ENCODE data around the gene TMEM108. TPM values are rescaled to one million over a fixed set of nuclear protein-coding genes. Genes with fewer than 3 reads are reported as not detected.

TMEM108 gene
- total RNA-seq, 1 donor from 2014 or later = 1.3 TPM

DNA sequence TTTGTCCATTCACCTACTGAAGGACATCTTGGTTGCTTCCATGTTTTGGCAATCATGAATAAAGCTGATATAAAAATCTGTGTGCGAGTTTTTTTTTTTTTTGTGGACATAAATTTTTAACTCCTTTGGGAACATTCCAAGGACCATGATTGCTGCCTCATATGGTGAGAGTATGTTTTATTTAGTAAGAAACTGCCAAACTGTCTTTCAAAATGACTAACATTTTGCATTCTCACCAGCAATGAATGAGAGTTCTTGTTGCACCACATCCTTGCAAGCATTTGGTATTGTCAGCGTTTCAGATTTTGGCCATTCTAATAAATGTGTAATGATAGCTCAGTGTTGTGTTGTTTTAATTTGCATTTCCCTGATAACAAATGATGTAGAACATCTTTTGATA is 12.7 kb downstream of the TMEM108 start:
- intact Hi-C loops (cut with DNase I) = no loop called here
- DNase-seq (ENCODE audit: low spot score) = no peak

DNA sequence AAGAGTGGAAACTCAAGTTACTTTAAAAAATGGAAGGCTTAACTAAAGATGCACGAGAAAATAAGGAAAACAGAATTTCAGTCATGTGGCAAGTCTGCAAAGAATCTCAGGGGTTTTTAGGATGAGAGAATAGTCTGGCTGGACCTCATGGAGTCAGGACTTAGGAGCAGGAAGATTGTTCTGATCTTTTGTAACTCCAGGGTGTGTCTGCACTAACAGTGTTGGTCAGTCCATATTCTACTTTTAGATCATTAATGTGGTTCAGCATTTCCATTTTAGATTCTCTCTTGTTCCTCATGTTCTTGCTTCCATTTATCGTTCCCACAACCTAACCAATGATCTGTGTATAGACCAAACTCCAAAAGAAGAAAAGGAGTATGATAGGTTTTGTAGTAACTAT is 15.3 kb downstream of the TMEM108 start:
- intact Hi-C loops (cut with DNase I) = no loop called here
- DNase-seq (ENCODE audit: low spot score) = no peak

DNA sequence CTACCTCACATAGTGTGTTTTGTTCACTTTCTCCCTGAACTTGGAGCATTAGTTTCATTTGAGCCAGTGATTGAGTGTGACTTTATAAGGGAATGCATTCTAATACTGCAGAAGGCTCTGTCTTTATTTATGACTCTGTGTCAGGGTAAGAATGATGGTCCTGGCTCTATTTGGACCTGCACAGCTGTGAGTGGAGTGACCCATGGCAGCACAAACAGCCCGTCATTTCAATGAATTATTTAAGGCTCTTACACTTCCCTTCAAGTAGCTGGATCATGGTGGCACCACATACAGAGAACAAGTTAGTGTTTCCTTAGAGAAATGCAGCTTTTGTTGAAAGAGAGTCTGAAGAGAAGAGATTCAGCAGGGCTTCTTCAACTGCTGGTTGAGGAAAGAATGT is 16.4 kb downstream of the TMEM108 start:
- intact Hi-C loops (cut with DNase I) = no loop called here
- DNase-seq (ENCODE audit: low spot score) = no peak

DNA sequence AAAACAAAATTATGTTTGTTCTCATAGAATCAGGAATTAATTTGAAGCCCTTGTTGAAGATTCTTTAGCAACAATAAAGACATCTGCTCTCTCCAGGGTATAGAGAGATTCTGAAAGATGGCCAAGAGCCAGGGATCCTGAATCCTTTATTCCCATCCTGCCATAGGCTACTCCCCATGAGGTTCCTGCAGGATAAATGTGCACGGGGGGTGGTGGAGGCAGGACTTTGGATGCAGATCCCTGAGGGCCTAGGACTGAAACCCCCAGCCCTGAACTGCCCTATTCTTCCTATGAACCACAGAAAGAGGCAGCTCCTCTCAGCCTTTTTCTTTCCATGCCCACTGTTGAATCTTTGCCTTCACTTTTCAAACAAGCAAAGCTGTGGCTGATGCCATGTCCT is 17.1 kb downstream of the TMEM108 start:
- no peak for DNase-seq (ENCODE audit: low spot score)
- intact Hi-C loops (cut with DNase I) = no loop called here

DNA sequence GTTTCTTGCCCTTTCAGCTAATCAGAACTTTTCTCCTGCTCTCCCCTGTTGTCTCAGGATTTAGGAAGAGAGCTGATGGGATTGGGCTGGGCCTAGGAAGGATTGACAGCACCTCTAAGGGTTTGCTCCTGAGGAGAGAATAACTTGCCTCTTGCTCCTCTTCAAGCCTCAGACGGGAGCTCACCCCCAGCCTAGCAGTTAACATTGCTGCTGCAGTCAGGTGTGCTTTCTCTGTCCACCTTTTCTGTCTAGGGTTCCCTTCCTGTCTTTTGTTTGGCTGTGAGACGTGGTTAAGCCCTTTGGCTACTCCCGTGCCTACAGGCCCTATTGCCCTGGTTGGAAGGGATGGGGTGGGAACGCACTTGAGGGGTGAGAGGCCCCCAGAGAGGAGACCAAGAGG is 20.1 kb downstream of the TMEM108 start:
- DNase-seq (ENCODE audit: low spot score) = no peak
- intact Hi-C loops (cut with DNase I) = no loop called here

DNA sequence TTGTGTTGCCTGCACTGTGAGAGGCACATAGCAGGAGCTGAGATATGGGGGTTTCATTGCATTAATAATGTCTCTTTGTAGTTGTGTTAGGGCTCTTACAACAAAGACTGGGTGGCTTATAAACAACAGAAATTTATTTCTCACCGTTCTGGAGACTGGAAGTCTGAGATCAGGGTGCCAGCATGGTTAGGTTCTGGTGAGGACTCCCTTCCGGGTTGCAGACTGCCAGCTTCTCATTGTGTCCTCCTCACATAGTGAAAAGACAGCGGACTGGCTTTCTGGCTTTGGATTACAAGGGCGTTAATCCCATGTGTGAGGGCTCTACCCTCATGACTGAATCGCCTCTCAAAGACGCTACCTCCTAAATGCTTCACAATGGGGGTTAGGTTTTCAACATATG is 20.6 kb downstream of the TMEM108 start:
- DNase-seq (ENCODE audit: low spot score) = no peak
- intact Hi-C loops (cut with DNase I) = no loop called here

DNA sequence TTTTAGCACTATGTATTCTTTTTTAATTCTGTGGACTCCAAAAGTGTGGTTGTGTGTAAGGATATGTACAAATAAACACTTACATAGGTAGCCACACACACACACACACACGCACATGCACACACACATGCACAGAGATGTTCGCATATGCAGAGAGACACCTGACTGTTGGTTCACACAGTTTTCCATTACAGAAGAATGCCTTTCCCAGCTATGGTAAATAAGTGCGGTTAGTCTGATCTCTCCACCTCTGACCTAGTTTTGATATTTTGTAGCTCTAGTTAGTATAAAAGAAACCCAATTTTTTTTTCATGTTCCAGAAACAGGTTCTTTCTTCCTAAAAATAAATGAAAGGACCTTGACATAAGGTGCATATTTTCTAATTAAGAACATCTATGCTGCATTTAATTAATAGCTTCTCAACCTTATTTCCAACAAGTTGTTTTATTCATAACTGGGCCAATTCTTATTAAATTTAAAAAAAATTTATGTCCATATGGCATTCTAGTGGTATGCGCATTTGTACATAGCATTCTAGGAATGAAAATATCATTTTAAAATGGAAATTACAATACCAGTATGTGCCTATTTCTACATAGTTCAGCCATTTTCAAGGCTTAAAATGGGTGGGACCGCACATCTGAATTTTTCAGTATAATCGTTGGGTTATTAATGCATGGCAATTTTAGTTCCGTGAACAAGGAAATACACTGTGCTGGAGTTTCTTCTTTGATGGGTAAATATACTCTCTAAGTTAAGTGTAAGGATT is 27.2 kb downstream of the TMEM108 start:
- intact Hi-C loops (cut with DNase I) = no loop called here

DNA sequence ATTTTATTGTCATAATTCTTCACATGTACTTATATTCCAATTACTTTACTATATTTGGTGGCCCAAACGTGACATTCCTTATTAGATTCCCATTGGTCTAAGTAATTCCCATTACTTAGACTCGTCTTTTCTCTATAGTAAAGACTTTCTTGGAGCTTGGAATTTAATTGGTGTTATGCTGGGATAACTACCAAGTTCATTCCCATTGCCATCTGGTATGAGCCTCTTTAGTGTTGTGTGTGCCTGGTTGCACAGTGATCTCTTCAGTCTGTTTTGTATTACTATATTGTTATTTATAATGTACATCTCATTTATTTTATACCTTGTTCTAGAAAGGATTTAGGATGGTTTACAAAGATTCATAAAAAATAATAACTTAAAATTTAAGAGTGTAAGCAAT is 27.8 kb downstream of the TMEM108 start:
- intact Hi-C loops (cut with DNase I) = no loop called here
- DNase-seq (ENCODE audit: low spot score) = no peak

More for the DNA sequence above, 27.2 kb downstream of the TMEM108 start:
- DNase-seq (ENCODE audit: low spot score) = no peak

DNA sequence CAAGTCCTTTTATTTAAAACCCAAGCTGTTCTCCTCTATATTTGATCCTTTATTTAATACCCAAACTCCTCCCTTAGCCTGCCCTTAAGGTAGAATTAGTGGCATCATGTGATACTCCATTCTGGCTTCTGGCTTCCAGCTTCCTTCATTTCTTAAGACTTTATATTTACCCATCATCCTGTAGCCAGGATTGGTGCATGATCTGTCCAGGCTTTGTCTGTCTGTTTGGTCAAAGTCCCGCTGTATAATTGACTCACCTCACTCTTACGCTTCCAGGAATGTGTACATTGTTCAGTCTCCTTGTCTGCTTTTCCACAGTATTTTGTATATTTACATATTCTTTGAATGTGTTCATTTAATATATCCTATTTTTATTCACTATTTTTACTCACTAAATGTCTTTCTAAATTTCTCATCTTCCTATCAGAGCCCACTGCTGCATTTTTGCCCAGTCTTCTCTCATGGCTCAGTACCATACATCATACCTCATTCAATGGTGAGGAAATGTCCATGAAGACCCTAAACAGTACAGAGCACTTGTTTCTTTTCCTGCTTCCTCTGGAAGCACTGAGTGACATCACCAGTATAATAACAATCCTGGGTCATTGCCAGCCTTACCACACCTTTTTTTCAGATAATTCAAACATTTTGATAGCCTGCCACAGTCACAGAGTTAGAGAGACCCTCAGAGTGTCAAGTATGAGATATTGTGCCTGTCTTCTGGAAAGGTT is 31.5 kb downstream of the TMEM108 start:
- no peak for DNase-seq (ENCODE audit: low spot score)
- intact Hi-C loops (cut with DNase I) = no loop called here

DNA sequence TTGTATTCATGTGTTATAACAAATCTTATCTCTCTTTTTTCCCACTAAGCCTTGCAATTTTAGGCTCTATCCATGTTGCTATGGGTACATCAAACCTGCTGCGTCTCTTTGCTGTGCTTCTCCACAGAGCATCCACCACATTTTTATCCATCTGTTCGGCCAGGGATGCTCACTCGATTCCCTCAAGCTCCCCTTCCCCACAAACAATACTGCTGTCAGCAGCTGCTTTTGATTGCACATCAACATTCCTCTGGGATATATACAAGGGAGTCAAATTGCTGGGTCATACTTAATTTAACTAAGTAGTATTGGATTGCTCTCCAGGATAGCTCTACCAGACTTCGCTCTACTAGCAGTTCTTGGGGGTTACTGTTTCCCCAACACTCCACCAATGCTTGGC is 36.8 kb downstream of the TMEM108 start:
- intact Hi-C loops (cut with DNase I) = no loop called here

DNA sequence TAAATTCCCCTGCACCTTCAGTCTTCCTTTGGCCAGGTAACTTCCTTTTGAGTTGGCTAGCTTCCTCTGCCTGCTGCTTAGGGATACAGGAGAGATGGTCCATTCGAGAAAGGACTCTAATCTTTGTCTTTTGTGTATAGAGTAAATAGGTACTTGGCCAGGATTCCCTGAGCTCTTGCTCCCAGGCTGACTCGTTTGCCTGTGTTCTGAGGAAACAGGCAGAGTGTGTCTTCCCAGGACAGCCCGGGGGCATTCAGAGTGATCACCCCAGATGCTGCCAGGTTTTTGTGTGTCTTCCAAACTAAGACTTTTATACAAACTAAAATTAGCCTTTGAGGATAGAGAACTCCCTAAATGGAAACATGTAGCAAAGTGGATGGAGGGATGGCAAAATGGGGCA is 39.5 kb downstream of the TMEM108 start:
- no peak for DNase-seq (ENCODE audit: low spot score)
- intact Hi-C loops (cut with DNase I) = no loop called here

More for the DNA sequence above, 36.8 kb downstream of the TMEM108 start:
- no peak for DNase-seq (ENCODE audit: low spot score)

DNA sequence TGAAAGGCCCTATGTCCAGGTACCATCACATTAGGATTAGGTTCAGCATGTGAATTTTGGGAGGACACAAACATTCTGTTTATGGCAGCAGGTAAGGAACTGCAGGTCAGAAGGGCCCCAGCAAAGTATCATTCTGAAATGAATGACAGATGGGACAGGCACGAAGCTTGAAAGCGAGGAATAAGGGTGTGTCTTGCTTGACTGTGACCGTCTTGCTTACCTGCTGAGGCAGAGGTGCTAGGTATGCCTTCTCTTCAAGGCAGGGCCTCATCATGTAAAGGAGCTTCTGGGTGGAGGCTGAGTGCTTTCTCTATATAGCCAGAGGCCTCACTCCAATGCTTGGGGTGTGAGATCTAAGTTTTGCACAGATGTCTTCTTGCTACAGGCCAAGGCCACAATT is 41.4 kb downstream of the TMEM108 start:
- intact Hi-C loops (cut with DNase I) = no loop called here
- DNase-seq (ENCODE audit: low spot score) = no peak

DNA sequence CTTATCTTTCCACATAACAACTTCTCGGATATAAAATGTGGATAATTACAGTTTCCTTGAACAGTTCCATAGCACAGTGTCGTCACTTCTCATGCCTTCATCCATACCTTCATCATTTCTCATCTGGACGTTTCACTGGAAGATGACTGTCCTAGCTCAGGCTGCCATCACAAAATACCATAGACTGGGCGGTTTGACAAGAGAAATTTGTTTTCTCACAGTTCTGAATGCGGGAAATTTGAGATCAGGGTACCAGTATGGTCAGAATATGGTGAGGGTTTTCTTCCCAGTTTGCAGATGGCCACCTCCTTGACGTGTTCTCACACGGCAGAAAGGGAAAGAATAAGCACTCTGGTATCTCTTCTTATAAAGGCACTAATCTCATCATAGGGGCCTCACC is 42.8 kb downstream of the TMEM108 start:
- no peak for DNase-seq (ENCODE audit: low spot score)
- intact Hi-C loops (cut with DNase I) = no loop called here

DNA sequence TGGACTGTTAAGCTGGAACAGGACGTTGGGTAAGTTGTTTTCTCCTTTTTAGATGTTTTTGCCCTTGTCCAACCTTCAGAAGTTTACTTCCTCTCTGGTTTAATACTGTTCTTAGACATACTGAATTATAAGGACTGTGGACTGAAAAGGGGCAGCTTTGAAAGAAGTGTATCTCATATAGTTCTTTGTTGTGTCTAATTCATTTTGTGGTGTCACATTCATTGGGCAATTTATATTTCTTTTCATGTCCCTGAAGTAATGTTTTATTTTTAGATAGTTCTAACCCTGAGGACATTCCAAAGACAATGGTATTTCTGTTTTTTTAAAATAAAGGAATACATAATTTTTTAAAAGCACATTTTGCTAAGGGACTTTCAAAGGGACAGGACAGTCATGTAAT is 45.2 kb downstream of the TMEM108 start:
- DNase-seq (ENCODE audit: low spot score) = no peak
- intact Hi-C loops (cut with DNase I) = no loop called here

DNA sequence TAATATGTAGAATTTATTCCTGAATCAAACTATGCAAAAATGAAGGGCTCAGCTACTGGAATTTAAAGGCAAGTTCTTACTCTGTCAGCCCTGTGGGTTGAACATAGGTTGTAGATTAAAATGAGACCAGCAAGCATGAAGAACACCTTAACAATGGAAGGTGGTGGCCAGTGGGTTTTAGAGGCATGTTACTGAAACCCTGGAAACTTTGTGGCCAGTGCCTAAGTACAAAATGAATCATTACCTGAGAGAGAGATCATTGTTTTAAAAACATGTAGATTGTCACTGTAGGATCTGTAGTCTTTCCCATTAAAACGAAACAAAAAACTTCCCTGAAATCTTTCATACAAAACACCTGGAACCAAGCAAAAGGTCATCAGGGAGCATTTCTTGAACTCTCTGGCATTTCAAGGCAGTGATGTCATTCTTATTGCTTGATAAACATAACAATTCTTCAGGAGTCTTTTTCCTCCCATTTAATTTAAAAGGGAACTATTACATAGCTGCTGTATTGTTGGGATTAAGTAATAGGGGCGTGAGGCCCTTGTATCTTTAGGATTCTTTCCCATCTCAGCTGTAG is 51.8 kb downstream of the TMEM108 start:
- no peak for DNase-seq (ENCODE audit: low spot score)
- intact Hi-C loops (cut with DNase I) = no loop called here

DNA sequence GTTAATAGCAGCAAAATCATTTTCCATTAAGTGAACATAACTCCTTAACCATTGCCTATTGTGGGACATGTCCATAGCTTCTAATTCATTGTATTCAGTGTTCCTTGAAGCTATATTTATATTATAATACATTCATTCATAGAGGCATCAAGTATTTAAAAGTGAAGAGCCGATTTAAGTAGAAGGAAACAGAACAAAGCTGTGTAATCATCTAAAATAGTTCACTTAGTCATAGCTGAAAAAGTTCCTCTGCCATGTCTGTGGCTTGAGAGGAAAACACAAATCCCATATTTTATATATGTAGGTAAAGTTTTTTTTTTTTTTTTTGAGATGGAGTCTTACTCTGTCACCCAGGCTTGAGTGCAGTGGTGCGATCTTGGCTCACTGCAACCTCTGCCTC is 54.5 kb downstream of the TMEM108 start:
- intact Hi-C loops (cut with DNase I) = no loop called here

DNA sequence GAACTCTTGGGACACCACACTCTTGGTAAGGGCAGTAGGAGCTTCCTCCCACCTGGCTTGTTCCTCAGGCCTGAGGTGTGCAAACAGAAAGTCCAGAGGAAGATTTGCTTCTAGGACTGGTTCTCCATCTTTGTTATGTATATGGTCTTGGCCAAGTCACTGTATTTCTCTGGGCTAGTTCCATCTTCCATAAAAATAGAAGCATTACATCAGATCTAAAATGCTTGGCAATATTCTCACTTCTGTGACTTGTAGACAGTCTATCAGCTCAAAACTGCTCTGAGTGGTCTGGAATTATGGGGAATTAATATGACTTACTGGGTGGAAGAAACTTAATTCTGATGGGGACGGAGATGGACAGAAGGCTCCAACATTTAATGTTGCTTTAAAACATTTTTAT is 55.2 kb downstream of the TMEM108 start:
- no peak for DNase-seq (ENCODE audit: low spot score)
- intact Hi-C loops (cut with DNase I) = no loop called here

More for the DNA sequence above, 54.5 kb downstream of the TMEM108 start:
- DNase-seq (ENCODE audit: low spot score) = no peak

DNA sequence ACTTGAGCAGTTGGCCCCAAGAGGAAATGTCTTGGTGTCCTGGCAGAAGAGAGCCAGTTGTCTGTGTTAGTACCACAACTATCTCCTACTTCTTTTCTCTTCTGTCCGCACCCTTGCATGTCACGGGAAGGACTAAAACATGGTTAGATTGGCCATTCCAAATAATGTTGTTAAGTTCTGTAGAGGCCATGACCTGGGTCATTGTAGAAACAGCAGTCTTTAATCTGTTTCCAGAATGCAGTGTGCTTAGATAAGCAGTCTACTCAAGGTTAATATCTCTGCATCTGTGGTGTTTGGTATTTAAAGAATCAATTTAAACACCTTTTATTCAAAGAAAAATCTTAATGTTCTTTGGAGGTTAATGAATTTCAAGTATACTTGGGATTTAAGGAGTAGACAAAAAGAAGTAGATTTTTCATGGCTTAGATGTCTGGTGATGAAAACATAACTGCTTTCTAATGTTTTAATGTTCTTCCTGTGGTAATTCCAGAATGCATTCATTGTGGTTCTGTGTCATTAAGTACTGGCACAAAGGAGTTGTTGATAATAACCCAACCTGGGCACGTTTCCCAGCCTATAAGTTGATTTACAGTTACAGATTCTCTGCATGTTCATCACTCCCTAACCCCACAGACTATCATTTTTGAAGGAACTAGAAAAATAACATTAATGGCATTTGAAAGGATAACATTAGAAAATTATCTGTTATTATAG is 58.9 kb downstream of the TMEM108 start:
- no peak for DNase-seq (ENCODE audit: low spot score)
- intact Hi-C loops (cut with DNase I) = no loop called here

DNA sequence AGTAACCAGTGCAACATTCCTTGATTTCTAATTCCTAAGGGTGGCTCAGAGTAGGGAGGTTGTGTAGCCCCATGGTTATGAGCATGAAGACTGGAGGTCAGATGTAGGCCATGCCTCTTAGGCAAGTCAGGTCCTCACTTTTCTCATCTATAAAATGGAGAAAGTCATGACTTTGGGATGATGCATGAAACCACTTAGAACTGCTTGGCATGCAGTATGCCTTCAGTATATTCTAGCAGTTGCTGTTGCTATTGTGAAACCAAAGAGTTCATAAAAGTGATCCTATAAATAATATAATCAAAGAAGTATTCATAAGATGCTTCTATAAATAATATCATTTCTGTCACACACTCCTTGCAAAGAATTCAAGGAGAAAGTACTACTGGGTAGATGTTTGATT is 65.5 kb downstream of the TMEM108 start:
- intact Hi-C loops (cut with DNase I) = no loop called here
- no peak for DNase-seq (ENCODE audit: low spot score)

DNA sequence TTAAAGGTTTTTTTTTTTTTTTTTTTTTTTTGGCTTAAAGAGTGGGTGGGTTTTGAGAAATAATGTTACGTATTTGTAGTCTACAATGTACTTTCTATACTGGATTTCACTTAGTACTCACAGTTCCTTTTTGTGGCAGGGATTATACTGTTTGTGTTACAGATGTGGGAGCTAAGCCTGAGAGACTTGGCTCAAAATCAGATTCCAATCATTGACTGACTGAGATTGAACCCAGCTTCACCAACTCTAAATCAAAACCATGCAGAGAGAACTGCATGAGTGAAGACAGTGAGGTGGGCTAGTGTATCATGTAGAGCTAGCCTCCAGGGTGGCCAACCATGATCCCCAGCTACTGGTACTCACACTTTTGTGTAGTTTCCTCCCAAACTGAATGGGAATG is 68.0 kb downstream of the TMEM108 start:
- intact Hi-C loops (cut with DNase I) = no loop called here
- DNase-seq (ENCODE audit: low spot score) = no peak
